ENCODE measurements around the gene SNX32. TPM values are rescaled to one million over a fixed set of nuclear protein-coding genes. Genes with fewer than 3 reads are reported as not detected.
"Not testable (repeated sequence)": the region's sequence is repeated elsewhere in the genome, so short reads cannot be mapped to it uniquely, and the experiment has no call there.

The SNX32 gene
- total RNA-seq, 1 experiment from 2014 or later: not detected

- H3K27me3 ChIP-seq (ENCODE audit: control insufficient read depth, insufficient read depth, low read length); H3K9me3 ChIP-seq (ENCODE audit: control insufficient read depth, insufficient read depth, low read depth, low read length); DNase-seq (ENCODE audit: low read depth, low spot score); in situ Hi-C loops (cut with HindIII; ENCODE audit: low pct_unique_long_range_greater_than_20kb, low sequenced_read_pairs); BruUV-seq (replicated peaks); intact Hi-C loops (cut with micrococcal nuclease; ENCODE audit: unreplicated experiment); H3K36me3 ChIP-seq (ENCODE audit: control insufficient read depth, insufficient read depth, low read length): not testable (repeated sequence)
- Histone ChIP-seq H3K27ac (ENCODE audit: low read length) (peak overlapping the region; percentile 87), H3K4me3 (ENCODE audit: low read depth in 2 of 2, low read length in 2 of 2) (peak overlapping the region; percentile 88 to 93), H3K4me1 (ENCODE audit: control insufficient read depth, insufficient read depth, low read length) (peaks cover 71% of the 10 kb centered on the region)
- peak; percentile 0 for ATAC-seq
- TF ChIP-seq CTCF (IDR thresholded peaks at IDR 0.05): peak; percentile 56; the same call in 1 of the 2 replicates
- POLR2A ChIA-PET: interaction anchor here (0.5 to 2.2 kb wide), 3 partner anchors 19 to 1489 kb away, joined by 4 to 8 read pairs (median 6); no protein-coding TSS in a partner anchor
- CTCF ChIA-PET: interaction anchor here (0.9 kb wide), 1 partner anchor 181 kb away, joined by 3 read pairs; no protein-coding TSS in a partner anchor
Observed at GRCh38 chr11:65892137-65892540, 58.4 kb downstream of the SNX32 start.

- peaks cover 67% of the 10 kb centered on the region for H3K4me1 ChIP-seq (ENCODE audit: control insufficient read depth, insufficient read depth, low read length)
- no TSS peak for BruUV-seq (replicated peaks)
- DNase-seq (ENCODE audit: low read depth, low spot score) (no peak), ATAC-seq (no peak)
- TF ChIP-seq REST (IDR thresholded peaks at IDR 0.05; ENCODE audit: insufficient read depth in 1 of 2, low read depth in 2 of 2, low read length in 1 of 2): peak in 1 of 2 experiments; percentile 17; a peak in 1 of 4 replicates
- TF ChIP-seq SIN3A (IDR thresholded peaks at IDR 0.05; ENCODE audit: borderline replicate concordance, insufficient read depth, low read depth, low read length): no peak
- no peak for TF ChIP-seq TCF7L2 (IDR thresholded peaks at IDR 0.05; ENCODE audit: low read depth, low read length)
- TF ChIP-seq POLR2AphosphoS5 (IDR thresholded peaks at IDR 0.05; ENCODE audit: low read depth, low read length): peak; percentile 70; the same call in 1 of the 2 replicates
- no peak for TF ChIP-seq CTCF (IDR thresholded peaks at IDR 0.05)
- peak overlapping the region; percentile 87 for H3K27ac ChIP-seq (ENCODE audit: low read length)
- no peaks in the 10 kb centered on the region for H3K9me3 ChIP-seq (ENCODE audit: control insufficient read depth, insufficient read depth, low read depth, low read length)
- intact Hi-C loops (cut with micrococcal nuclease; ENCODE audit: unreplicated experiment) (no loop called here), in situ Hi-C loops (cut with HindIII; ENCODE audit: low pct_unique_long_range_greater_than_20kb, low sequenced_read_pairs) (no loop called here)
- ChIA-PET CTCF (no interaction called here), POLR2A (interaction anchor here (0.6 to 2.2 kb wide), 5 partner anchors 8 to 252 kb away, joined by 3 to 9 read pairs (median 4); no protein-coding TSS in a partner anchor)
- no peaks in the 10 kb centered on the region; the same call in 1 of the 2 replicates for H3K36me3 ChIP-seq (ENCODE audit: control insufficient read depth, insufficient read depth, low read length)
- no peaks in the 10 kb centered on the region for H3K27me3 ChIP-seq (ENCODE audit: control insufficient read depth, insufficient read depth, low read length)
- peak overlapping the region; percentile 88 to 93 for H3K4me3 ChIP-seq (ENCODE audit: low read depth in 2 of 2, low read length in 2 of 2)
Observed at GRCh38 chr11:65892661-65893317, 59.0 kb downstream of the SNX32 start.

Measured in Panc1 (cell line).